ENCODE measurements around the gene SIK2. TPM values are rescaled to one million over a fixed set of nuclear protein-coding genes. Genes with fewer than 3 reads are reported as not detected.

Gene SIK2
- total and polyA plus RNA-seq, 9 of the 15 experiments (the other 6 are each of a cell fraction or from before 2014, with no cell fraction given) = 0.74 to 11.6 (median 3.8) TPM

GRCh38 chr11:111601979-111602864 is at the start of gene SIK2 (continued):
- 0 out of 4 replicates have a peak, but pooled peaks have one; percentile 34 to 54 for TF ChIP-seq SIN3A (IDR thresholded peaks at IDR 0.05; ENCODE audit: borderline replicate concordance in 2 of 2, control insufficient read depth in 1 of 2, low read depth in 2 of 2, low read length in 2 of 2)
- TF ChIP-seq NR2C1 (IDR thresholded peaks at IDR 0.05) = no peak
- no peak for TF ChIP-seq NR2C1 (tag; IDR thresholded peaks at IDR 0.05)
- TF ChIP-seq SMC3 (conservative IDR thresholded peaks at IDR 0.05; ENCODE audit: insufficient read depth, low read depth, low read length) = peak; percentile 98
- TF ChIP-seq TRIM24 (IDR thresholded peaks at IDR 0.05) = peak in 1 of 2 experiments; percentile 25; a peak in 1 of 4 replicates
- peak; percentile 87; the same call in 1 of the 2 replicates for TF ChIP-seq E2F5 (CRISPR knock-in tag; IDR thresholded peaks at IDR 0.05)
- no peak for TF ChIP-seq ETV6 (IDR thresholded peaks at IDR 0.05; ENCODE audit: borderline replicate concordance in 1 of 2, low read depth in 2 of 2, low read length in 1 of 2)
- TF ChIP-seq ETV6 (CRISPR knock-in tag; IDR thresholded peaks at IDR 0.05; ENCODE audit: borderline replicate concordance) = no peak
- TF ChIP-seq COPS2 (conservative IDR thresholded peaks at IDR 0.05) = no peak
- no peak for TF ChIP-seq CREB5 (CRISPR knock-in tag; IDR thresholded peaks at IDR 0.05)
- TF ChIP-seq DPF2 (IDR thresholded peaks at IDR 0.05) = no peak
- TF ChIP-seq HOMEZ (CRISPR knock-in tag; IDR thresholded peaks at IDR 0.05) = no peak
- 0 out of 2 replicates have a peak, but pooled peaks have one; percentile 36 for TF ChIP-seq CBFB (CRISPR knock-in tag; IDR thresholded peaks at IDR 0.05)
- peak; percentile 88 for TF ChIP-seq CREM (IDR thresholded peaks at IDR 0.05; ENCODE audit: low read depth)
- peak; percentile 57 for TF ChIP-seq SOX6 (IDR thresholded peaks at IDR 0.05)
- TF ChIP-seq CUX1 (CRISPR knock-in tag; IDR thresholded peaks at IDR 0.05) = no peak
- TF ChIP-seq ZFX (CRISPR knock-in tag; IDR thresholded peaks at IDR 0.05) = peak; percentile 79
